ENCODE data around the gene NACC1.

NACC1 gene

GRCh38 chr19:13187419-13187818 is 69.4 kb downstream of the NACC1 start:
- H3K4me3 ChIP-seq (ENCODE audit: low read length) = no peak overlapping the region
- no peak overlapping the region for H3K27ac ChIP-seq (ENCODE audit: low read depth, low read length)
- no peaks in the 10 kb centered on the region for H3F3A ChIP-seq (ENCODE audit: control insufficient read depth, insufficient read depth)
- H4K20me1 ChIP-seq (ENCODE audit: control insufficient read depth, insufficient read depth, low read depth, low read length) = no peaks in the 10 kb centered on the region
- H3K4me1 ChIP-seq (ENCODE audit: control insufficient read depth, low read length) = peaks cover 7% of the 10 kb centered on the region
- no peak for TF ChIP-seq EZH2phosphoT487 (IDR thresholded peaks at IDR 0.05; ENCODE audit: borderline replicate concordance, low read length)
- TF ChIP-seq, protein P1, sequence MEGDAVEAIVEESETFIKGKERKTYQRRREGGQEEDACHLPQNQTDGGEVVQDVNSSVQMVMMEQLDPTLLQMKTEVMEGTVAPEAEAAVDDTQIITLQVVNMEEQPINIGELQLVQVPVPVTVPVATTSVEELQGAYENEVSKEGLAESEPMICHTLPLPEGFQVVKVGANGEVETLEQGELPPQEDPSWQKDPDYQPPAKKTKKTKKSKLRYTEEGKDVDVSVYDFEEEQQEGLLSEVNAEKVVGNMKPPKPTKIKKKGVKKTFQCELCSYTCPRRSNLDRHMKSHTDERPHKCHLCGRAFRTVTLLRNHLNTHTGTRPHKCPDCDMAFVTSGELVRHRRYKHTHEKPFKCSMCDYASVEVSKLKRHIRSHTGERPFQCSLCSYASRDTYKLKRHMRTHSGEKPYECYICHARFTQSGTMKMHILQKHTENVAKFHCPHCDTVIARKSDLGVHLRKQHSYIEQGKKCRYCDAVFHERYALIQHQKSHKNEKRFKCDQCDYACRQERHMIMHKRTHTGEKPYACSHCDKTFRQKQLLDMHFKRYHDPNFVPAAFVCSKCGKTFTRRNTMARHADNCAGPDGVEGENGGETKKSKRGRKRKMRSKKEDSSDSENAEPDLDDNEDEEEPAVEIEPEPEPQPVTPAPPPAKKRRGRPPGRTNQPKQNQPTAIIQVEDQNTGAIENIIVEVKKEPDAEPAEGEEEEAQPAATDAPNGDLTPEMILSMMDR (IDR thresholded peaks at IDR 0.05; ENCODE audit: low read depth, low read length, poor library complexity, severe bottlenecking) = no peak
- no peaks in the 10 kb centered on the region for H3K36me3 ChIP-seq (ENCODE audit: control insufficient read depth, low read length)
- no peaks in the 10 kb centered on the region for H3K27me3 ChIP-seq (ENCODE audit: control insufficient read depth, low read length)
- no peaks in the 10 kb centered on the region for H3K9me3 ChIP-seq (ENCODE audit: control insufficient read depth, insufficient read depth, low read length)
- no peaks in the 10 kb centered on the region for H3K79me2 ChIP-seq (ENCODE audit: control insufficient read depth, low read length)
- no peak overlapping the region for H3K4me2 ChIP-seq (ENCODE audit: low read length)
- H3K9me2 ChIP-seq (replicated peaks; ENCODE audit: control insufficient read depth, low read length) = no peaks in the 10 kb centered on the region

DNA sequence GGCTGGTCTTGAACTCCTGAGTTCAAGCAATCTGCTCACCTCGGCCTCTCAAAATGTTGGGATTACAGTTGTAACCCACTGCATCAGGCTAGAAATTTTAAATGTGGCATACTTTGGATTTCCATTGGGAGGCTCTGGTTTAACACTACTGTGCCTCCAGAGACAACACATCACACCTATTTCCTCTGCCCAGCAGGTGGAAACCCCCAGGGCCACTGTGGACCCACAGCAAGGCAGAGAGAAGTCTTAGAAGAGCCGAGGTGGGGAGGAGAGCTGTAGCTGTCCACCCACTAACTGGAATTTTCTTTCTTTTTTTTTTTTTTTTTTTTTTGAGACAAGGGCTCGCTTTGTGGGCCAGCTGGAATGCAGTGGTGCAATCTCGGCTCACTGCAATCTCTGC is 71.5 kb downstream of the NACC1 start:
- Histone ChIP-seq H3K4me3 (ENCODE audit: low read length) (no peak overlapping the region), H3K79me2 (ENCODE audit: control insufficient read depth, low read length) (no peaks in the 10 kb centered on the region), H3K9me2 (replicated peaks; ENCODE audit: control insufficient read depth, low read length) (no peaks in the 10 kb centered on the region), H3K9me3 (ENCODE audit: control insufficient read depth, insufficient read depth, low read length) (no peaks in the 10 kb centered on the region), H3K36me3 (ENCODE audit: control insufficient read depth, low read length) (no peaks in the 10 kb centered on the region), H3K27ac (ENCODE audit: low read depth, low read length) (no peak overlapping the region), H3K4me2 (ENCODE audit: low read length) (no peak overlapping the region), H3K4me1 (ENCODE audit: control insufficient read depth, low read length) (peaks cover 19% of the 10 kb centered on the region), H3F3A (ENCODE audit: control insufficient read depth, insufficient read depth) (no peaks in the 10 kb centered on the region), H3K27me3 (ENCODE audit: control insufficient read depth, low read length) (no peaks in the 10 kb centered on the region), H4K20me1 (ENCODE audit: control insufficient read depth, insufficient read depth, low read depth, low read length) (no peaks in the 10 kb centered on the region)
- no peak for TF ChIP-seq EZH2phosphoT487 (IDR thresholded peaks at IDR 0.05; ENCODE audit: borderline replicate concordance, low read length)
- TF ChIP-seq, protein P1 (IDR thresholded peaks at IDR 0.05; ENCODE audit: low read depth, low read length, poor library complexity, severe bottlenecking) = no peak
